HCT116 (cell line): ENCODE results near the gene CFHR2. TPM values are rescaled to one million over a fixed set of nuclear protein-coding genes. Genes with fewer than 3 reads are reported as not detected.

Experiments
- ATAC-seq: fragments of 200-7000 bp; cut with Tn5 transposase; 2 replicates; pipeline ENCODE4 v1.9.1; 2020; ENCODE audit warnings: mild to moderate bottlenecking, moderate library complexity
- BruUV-seq: library from RNA; stranded (reverse); fragments of 400-500 nt; replicated peaks from 2 replicates; lab custom pipeline; 2021; lab: Mats Ljungman, UMichigan
- CTCF ChIA-PET: fragments of 300-600 bp; sonication (Branson Sonifier 250); formaldehyde crosslinking; loops from one replicate; lab custom pipeline; 2021; ENCODE audit warnings: antibody characterized with exemption; lab: Charles Lee
- POLR2A ChIA-PET: fragments of 300-600, 350-600 bp; sonication (Branson Sonifier 250); formaldehyde crosslinking; loops from one replicate; lab custom pipeline; 2021; ENCODE audit warnings: antibody characterized with exemption; lab: Charles Lee
- RAD21 ChIA-PET, 2 experiments: fragments of 300-600 bp; sonication (Branson Sonifier 250); formaldehyde crosslinking; loops; one replicate each; lab custom pipeline; 2023; ENCODE audit warnings: low total read pairs in 2 of 2; ENCODE audit not compliant: uncharacterized antibody in 2 of 2, unreplicated experiment in 2 of 2, low non-redundant PET in 1 of 2; lab: Charles Lee
- DNase-seq: peaks from one replicate; pipeline ENCODE4 v3.0.0-alpha.2; 2010; ENCODE audit warnings: low read depth, low spot score
- H2AFZ ChIP-seq: fragments of 200-600 bp; shearing (Covaris generic), sonication (generic); 2 replicates; pipeline ENCODE4 v1.6.1; 2017; ENCODE audit warnings: low read depth, mixed run types, mixed read lengths, antibody characterized with exemption, low read length; ENCODE audit not compliant: poor library complexity, severe bottlenecking
- H3K27ac ChIP-seq: 2 replicates; pipeline ENCODE4 v1.5.1; 2012; ENCODE audit warnings: low read depth, low read length
- H3K27me3 ChIP-seq: fragments of 200-600 bp; sonication (generic); 2 replicates; pipeline ENCODE4 v1.6.1; 2016; ENCODE audit warnings: mixed run types, low read length, mixed read lengths; ENCODE audit not compliant: insufficient read depth
- H3K36me3 ChIP-seq, 2 experiments: fragments of 200-500 bp in 1 of 2; fragments of 200-600 bp in 1 of 2; sonication (Bioruptor generic) in 1 of 2; sonication (generic) in 1 of 2; 2 replicates each; pipeline versions ENCODE4 v1.5.1 to v1.6.1; 2014 to 2016; ENCODE audit warnings: low read length in 2 of 2, inconsistent platforms in 1 of 2, mixed read lengths in 1 of 2, mixed run types in 1 of 2; ENCODE audit not compliant: insufficient read depth in 2 of 2, control insufficient read depth in 1 of 2
- H3K4me1 ChIP-seq, 2 experiments: fragments of 200-600 bp in 1 of 2; sonication (generic) in 1 of 2; 2 replicates each; pipeline versions ENCODE4 v1.5.1 to v1.6.1; 2012 to 2017; ENCODE audit warnings: low read length in 2 of 2, inconsistent platforms in 1 of 2, mild to moderate bottlenecking in 1 of 2, mixed read lengths in 1 of 2, mixed run types in 1 of 2, moderate library complexity in 1 of 2; ENCODE audit not compliant: insufficient read depth in 2 of 2, control insufficient read depth in 1 of 2
- H3K4me2 ChIP-seq: fragments of 200-600 bp; sonication (generic); 2 replicates; pipeline ENCODE4 v1.6.1; 2017; ENCODE audit warnings: mixed run types, low read length, mixed read lengths
- H3K4me3 ChIP-seq, 2 experiments: fragments of 200-600 bp in 1 of 2; sonication (generic) in 1 of 2; replicated peaks in 1 of 2; 2 replicates each; pipeline ENCODE4 v1.5.1; 2011 to 2016; ENCODE audit warnings: low read length in 2 of 2, control low read depth in 1 of 2, low read depth in 1 of 2, mild to moderate bottlenecking in 1 of 2, mixed read lengths in 1 of 2, mixed run types in 1 of 2
- H3K79me2 ChIP-seq: fragments of 200-600 bp; sonication (generic); 2 replicates; pipeline ENCODE4 v1.6.1; 2017; ENCODE audit warnings: mild to moderate bottlenecking, mixed run types, low read length, moderate library complexity, mixed read lengths; ENCODE audit not compliant: insufficient read depth
- H3K9ac ChIP-seq: fragments of 200-600 bp; sonication (generic); 2 replicates; pipeline ENCODE4 v1.6.1; 2016; ENCODE audit warnings: low read length, mixed read lengths
- H3K9me2 ChIP-seq: fragments of 200-600 bp; sonication (generic), shearing (Covaris generic); 2 replicates; pipeline ENCODE4 v1.6.1; 2017; ENCODE audit warnings: mixed run types, mild to moderate bottlenecking, moderate library complexity; ENCODE audit not compliant: insufficient read depth
- H3K9me3 ChIP-seq, 2 experiments: fragments of 200-500 bp in 1 of 2; fragments of 200-600 bp in 1 of 2; sonication (Bioruptor generic) in 1 of 2; sonication (generic) in 1 of 2; 2 replicates each; pipeline ENCODE4 v1.6.1; 2014 to 2017; ENCODE audit warnings: low read length in 2 of 2, mixed read lengths in 2 of 2, inconsistent platforms in 1 of 2, low read depth in 1 of 2, mild to moderate bottlenecking in 1 of 2, mixed run types in 1 of 2, moderate library complexity in 1 of 2; ENCODE audit not compliant: control insufficient read depth in 1 of 2, insufficient read depth in 1 of 2
- H4K20me1 ChIP-seq: fragments of 200-600 bp; sonication (generic), shearing (Covaris generic); 2 replicates; pipeline ENCODE4 v1.6.1; 2017; ENCODE audit warnings: mixed run types, mild to moderate bottlenecking, moderate library complexity; ENCODE audit not compliant: insufficient read depth
- ATF3 ChIP-seq: IDR thresholded peaks from 2 replicates; pipeline ENCODE4 v1.6.1; 2012
- CBX3 ChIP-seq: IDR thresholded peaks from 2 replicates; pipeline ENCODE4 v1.6.1; 2012; ENCODE audit warnings: low read depth
- CEBPB ChIP-seq: IDR thresholded peaks from 2 replicates; pipeline ENCODE4 v1.6.1; 2012; ENCODE audit warnings: low read depth
- CTCF ChIP-seq, 3 experiments: fragments of 200-600 bp in 1 of 3; sonication (generic) in 1 of 3; IDR thresholded peaks in 2 of 3; conservative IDR thresholded peaks in 1 of 3; 2 replicates each; pipeline ENCODE4 v1.5.1; 2012 to 2017; ENCODE audit warnings: low read depth in 2 of 3, low read length in 2 of 3, antibody characterized with exemption in 1 of 3, borderline replicate concordance in 1 of 3, control low read depth in 1 of 3, mild to moderate bottlenecking in 1 of 3, mixed read lengths in 1 of 3, mixed run types in 1 of 3, moderate library complexity in 1 of 3; ENCODE audit not compliant: insufficient read depth in 1 of 3
- EZH2phosphoT487 ChIP-seq: fragments of 200-600 bp; IDR thresholded peaks from 2 replicates; pipeline ENCODE4 v1.6.1; 2018; ENCODE audit warnings: antibody characterized with exemption, borderline replicate concordance
- SRF ChIP-seq: IDR thresholded peaks from 2 replicates; pipeline ENCODE4 v1.6.1; 2012; ENCODE audit warnings: low read depth
- TCF7L2 ChIP-seq: IDR thresholded peaks from 2 replicates; pipeline ENCODE4 v1.7.0; 2011; ENCODE audit warnings: borderline replicate concordance, inconsistent platforms; ENCODE audit not compliant: insufficient read depth, insufficient read length; ENCODE audit errors: extremely low read depth
- ZBTB33 ChIP-seq: IDR thresholded peaks from 2 replicates; pipeline ENCODE4 v1.6.1; 2011; ENCODE audit warnings: mild to moderate bottlenecking, low read length, moderate library complexity; ENCODE audit not compliant: insufficient replicate concordance; ENCODE audit errors: extremely low read depth
- ZFX ChIP-seq: fragments of 450-650 bp; IDR thresholded peaks from 2 replicates; pipeline ENCODE4 v1.6.1; 2017
- ZNF274 ChIP-seq: fragments of 200-500 bp; sonication (Bioruptor generic); IDR thresholded peaks from 2 replicates; pipeline ENCODE4 v1.6.1; 2014; ENCODE audit warnings: mild to moderate bottlenecking, low read depth, low read length, inconsistent platforms
- intact Hi-C: fragments of 100-400 bp; cut with micrococcal nuclease; formaldehyde crosslinking; loops from 2 replicates; pipeline ENCODE4 v1.10.0; 2022
- total RNA-seq: library from RNA; stranded (reverse); gene quantifications from one replicate; pipeline ENCODE4 v1.2.1, GENCODE V29; 2021; ENCODE audit not compliant: unreplicated experiment

CFHR2 gene
- total RNA-seq, 1 experiment from 2014 or later: not detected

- Histone ChIP-seq H3K79me2 (no peaks in the 10 kb centered on the region), H3K4me1 (no peaks in the 10 kb centered on the region), H3K9ac (no peak overlapping the region), H3K27ac (no peak overlapping the region), H3K4me2 (no peak overlapping the region), H3K4me3 (no peak overlapping the region), H3K9me3 (no peaks in the 10 kb centered on the region), H2AFZ (no peak overlapping the region), H3K36me3 (no peaks in the 10 kb centered on the region), H4K20me1 (no peaks in the 10 kb centered on the region), H3K9me2 (no peaks in the 10 kb centered on the region), H3K27me3 (no peaks in the 10 kb centered on the region)
- no peak for ATAC-seq
- CTCF ChIA-PET: no interaction called here
- TF ChIP-seq CEBPB (no peak), EZH2phosphoT487 (no peak), CBX3 (no peak), ZNF274 (no peak), ATF3 (no peak), ZBTB33 (no peak)
- POLR2A ChIA-PET: no interaction called here
- no TSS peak for BruUV-seq
- intact Hi-C loops: no loop called here
- no peak for DNase-seq
- RAD21 ChIA-PET: no interaction called here
Measured at GRCh38 chr1:196976278-196976677, 32.7 kb downstream of the CFHR2 start.

- ATAC-seq: no peak
- ChIA-PET RAD21 (no interaction called here), CTCF (no interaction called here), POLR2A (no interaction called here)
- Histone ChIP-seq H3K9me3 (no peaks in the 10 kb centered on the region), H2AFZ (no peak within 1 kb of the TSS), H3K27me3 (no peaks in the 10 kb centered on the region), H3K9me2 (no peaks in the 10 kb centered on the region), H4K20me1 (no peaks in the 10 kb centered on the region), H3K4me2 (no peak within 1 kb of the TSS), H3K79me2 (no peaks in the 10 kb centered on the region), H3K4me3 (no peak within 1 kb of the TSS), H3K27ac (no peak within 1 kb of the TSS), H3K36me3 (no peaks in the 10 kb centered on the region), H3K4me1 (no peaks in the 10 kb centered on the region), H3K9ac (no peak within 1 kb of the TSS)
- intact Hi-C loops: no loop called here
- no peak for DNase-seq
- BruUV-seq: no TSS peak
- TF ChIP-seq ZBTB33 (no peak), ZFX (no peak), ATF3 (no peak), CBX3 (no peak), SRF (no peak), TCF7L2 (no peak), CTCF (IDR thresholded peaks at IDR 0.05 in 2 of 3, conservative IDR thresholded peaks at IDR 0.05 in 1 of 3; ENCODE audit: borderline replicate concordance in 1 of 3, insufficient read depth in 1 of 3, low read depth in 2 of 3, low read length in 2 of 3) (no peak)
Measured at GRCh38 chr1:196977278-196977677, 33.7 kb downstream of the CFHR2 start, which contains the start of gene CFHR5. TSS of gene CFHR5 (plus strand) at chr1:196977556. CDS start at chr1:196977665, 109 bp downstream.
